DND-41 (cell line): Measurements from ENCODE around the gene COPZ1.

Experiments used
- EZH2 ChIP-seq: IDR thresholded peaks from 3 replicates; pipeline ENCODE4 v1.6.1; 2012; ENCODE audit warnings: borderline replicate concordance, low read depth, mild to moderate bottlenecking, moderate library complexity, low read length, inconsistent platforms; ENCODE audit not compliant: severe bottlenecking
- TF ChIP-seq, protein P1 (sequence below): IDR thresholded peaks from 2 replicates; pipeline ENCODE4 v1.5.1; 2012; ENCODE audit warnings: borderline replicate concordance, low read length, moderate library complexity, mild to moderate bottlenecking; ENCODE audit not compliant: poor library complexity, severe bottlenecking; ENCODE audit errors: extremely low read depth

DNA sequence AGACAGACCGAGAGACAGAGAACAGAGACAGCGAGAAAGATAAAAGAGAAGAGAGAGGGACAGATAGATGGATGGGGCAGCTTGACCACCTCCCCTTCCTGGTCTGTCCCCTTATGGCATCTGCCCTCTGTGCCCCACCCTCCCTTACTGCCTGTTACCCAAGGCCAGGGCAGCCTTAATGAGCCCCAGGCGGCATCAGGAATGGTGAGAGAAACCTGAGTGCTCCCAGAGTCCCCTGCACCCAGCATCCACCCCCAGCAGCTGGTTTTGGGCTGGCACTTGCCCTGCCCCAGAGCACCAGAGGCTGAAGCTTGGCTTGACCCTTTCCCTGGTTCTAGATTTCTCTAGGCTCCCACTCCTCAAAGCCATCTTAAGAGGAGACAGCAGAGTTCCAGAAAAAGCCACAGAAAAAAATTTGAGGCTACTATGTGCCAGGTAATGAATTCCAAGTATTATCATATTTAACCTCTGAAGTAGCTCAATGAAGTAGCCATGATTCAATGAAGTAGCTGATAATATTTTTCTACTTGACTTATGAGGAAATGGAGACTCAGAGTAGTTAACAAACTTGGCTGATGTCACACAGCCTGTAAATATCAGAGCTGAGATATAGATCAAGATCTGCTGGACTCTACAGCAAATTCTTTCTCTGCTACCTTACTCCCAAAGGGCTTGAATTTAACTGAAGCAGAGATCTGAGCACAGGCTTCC, 61.6 kb downstream of the COPZ1 start:
- TF ChIP-seq, protein P1, sequence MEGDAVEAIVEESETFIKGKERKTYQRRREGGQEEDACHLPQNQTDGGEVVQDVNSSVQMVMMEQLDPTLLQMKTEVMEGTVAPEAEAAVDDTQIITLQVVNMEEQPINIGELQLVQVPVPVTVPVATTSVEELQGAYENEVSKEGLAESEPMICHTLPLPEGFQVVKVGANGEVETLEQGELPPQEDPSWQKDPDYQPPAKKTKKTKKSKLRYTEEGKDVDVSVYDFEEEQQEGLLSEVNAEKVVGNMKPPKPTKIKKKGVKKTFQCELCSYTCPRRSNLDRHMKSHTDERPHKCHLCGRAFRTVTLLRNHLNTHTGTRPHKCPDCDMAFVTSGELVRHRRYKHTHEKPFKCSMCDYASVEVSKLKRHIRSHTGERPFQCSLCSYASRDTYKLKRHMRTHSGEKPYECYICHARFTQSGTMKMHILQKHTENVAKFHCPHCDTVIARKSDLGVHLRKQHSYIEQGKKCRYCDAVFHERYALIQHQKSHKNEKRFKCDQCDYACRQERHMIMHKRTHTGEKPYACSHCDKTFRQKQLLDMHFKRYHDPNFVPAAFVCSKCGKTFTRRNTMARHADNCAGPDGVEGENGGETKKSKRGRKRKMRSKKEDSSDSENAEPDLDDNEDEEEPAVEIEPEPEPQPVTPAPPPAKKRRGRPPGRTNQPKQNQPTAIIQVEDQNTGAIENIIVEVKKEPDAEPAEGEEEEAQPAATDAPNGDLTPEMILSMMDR, result no peak
- TF ChIP-seq EZH2, result no peak
